HG03159 (cell line): ENCODE data around the gene TRIO.
"Not testable (repeated sequence)": the region's sequence is repeated elsewhere in the genome, so short reads cannot be mapped to it uniquely, and the experiment has no call there.

Experiments used
- ATAC-seq: cut with Tn5 transposase; IDR thresholded peaks from one replicate; pipeline ENCODE4 v1.9.1; 2021; ENCODE audit warnings: mild to moderate bottlenecking, moderate library complexity; ENCODE audit not compliant: unreplicated experiment

TRIO gene

GRCh38 chr5:14516901-14517300, 373.8 kb downstream of the TRIO start:
- no peak for ATAC-seq

- no peak for ATAC-seq
These were observed 375.5 kb downstream of the TRIO start for GRCh38 chr5:14518638-14519037.

GRCh38 chr5:14521748-14522147, 378.6 kb downstream of the TRIO start:
- ATAC-seq, result no peak

- ATAC-seq, result no peak
These were observed 379.6 kb downstream of the TRIO start for GRCh38 chr5:14522721-14523120.

- ATAC-seq, result no peak
These were observed 380.3 kb downstream of the TRIO start for GRCh38 chr5:14523243-14524034.

- ATAC-seq, result no peak
These were observed 382.3 kb downstream of the TRIO start for GRCh38 chr5:14525397-14525796.

GRCh38 chr5:14526493-14526892, 383.4 kb downstream of the TRIO start:
- ATAC-seq, result no peak

- no peak for ATAC-seq
These were observed 385.0 kb downstream of the TRIO start for GRCh38 chr5:14528115-14528514.

- ATAC-seq, result no peak
These were observed 385.8 kb downstream of the TRIO start for GRCh38 chr5:14528926-14529325.

GRCh38 chr5:14531668-14532067, 388.5 kb downstream of the TRIO start:
- no peak for ATAC-seq

- ATAC-seq, result no peak
These were observed 389.0 kb downstream of the TRIO start for GRCh38 chr5:14532180-14532579.

GRCh38 chr5:14534773-14535172, 391.6 kb downstream of the TRIO start:
- ATAC-seq, result no peak

GRCh38 chr5:14545308-14545707, 402.2 kb downstream of the TRIO start:
- no peak for ATAC-seq

GRCh38 chr5:14545862-14546261, 402.7 kb downstream of the TRIO start:
- ATAC-seq, result no peak

- no peak for ATAC-seq
These were observed 404.5 kb downstream of the TRIO start for GRCh38 chr5:14547666-14548065.

GRCh38 chr5:14551211-14551610, 408.1 kb downstream of the TRIO start:
- no peak for ATAC-seq

- no peak for ATAC-seq
These were observed 408.9 kb downstream of the TRIO start for GRCh38 chr5:14552017-14552416.

- not testable (repeated sequence) for ATAC-seq
These were observed 411.1 kb downstream of the TRIO start for GRCh38 chr5:14554288-14554687.

- no peak for ATAC-seq
These were observed 412.9 kb downstream of the TRIO start for GRCh38 chr5:14556015-14556414.

GRCh38 chr5:14557203-14557770, 414.1 kb downstream of the TRIO start:
- ATAC-seq, result no peak

- no peak for ATAC-seq
These were observed 414.8 kb downstream of the TRIO start for GRCh38 chr5:14557791-14558415.
